GM19043 (cell line): ENCODE measurements around the gene C6orf118.

Source experiments
- ATAC-seq: cut with Tn5 transposase; IDR thresholded peaks from one replicate; pipeline ENCODE4 v1.9.1; 2021; ENCODE audit warnings: low read depth; ENCODE audit not compliant: unreplicated experiment

The C6orf118 gene

GRCh38 chr6:165245287-165245686 lies 64.1 kb downstream of the C6orf118 start:
- ATAC-seq = no peak

- no peak for ATAC-seq
Observed at GRCh38 chr6:165244524-165245247, 64.7 kb downstream of the C6orf118 start.

GRCh38 chr6:165243801-165244200 lies 65.6 kb downstream of the C6orf118 start:
- ATAC-seq = no peak

GRCh38 chr6:165236326-165236725 lies 73.1 kb downstream of the C6orf118 start:
- no peak for ATAC-seq

- no peak for ATAC-seq
Observed at GRCh38 chr6:165232731-165233488, 76.5 kb downstream of the C6orf118 start.

DNA sequence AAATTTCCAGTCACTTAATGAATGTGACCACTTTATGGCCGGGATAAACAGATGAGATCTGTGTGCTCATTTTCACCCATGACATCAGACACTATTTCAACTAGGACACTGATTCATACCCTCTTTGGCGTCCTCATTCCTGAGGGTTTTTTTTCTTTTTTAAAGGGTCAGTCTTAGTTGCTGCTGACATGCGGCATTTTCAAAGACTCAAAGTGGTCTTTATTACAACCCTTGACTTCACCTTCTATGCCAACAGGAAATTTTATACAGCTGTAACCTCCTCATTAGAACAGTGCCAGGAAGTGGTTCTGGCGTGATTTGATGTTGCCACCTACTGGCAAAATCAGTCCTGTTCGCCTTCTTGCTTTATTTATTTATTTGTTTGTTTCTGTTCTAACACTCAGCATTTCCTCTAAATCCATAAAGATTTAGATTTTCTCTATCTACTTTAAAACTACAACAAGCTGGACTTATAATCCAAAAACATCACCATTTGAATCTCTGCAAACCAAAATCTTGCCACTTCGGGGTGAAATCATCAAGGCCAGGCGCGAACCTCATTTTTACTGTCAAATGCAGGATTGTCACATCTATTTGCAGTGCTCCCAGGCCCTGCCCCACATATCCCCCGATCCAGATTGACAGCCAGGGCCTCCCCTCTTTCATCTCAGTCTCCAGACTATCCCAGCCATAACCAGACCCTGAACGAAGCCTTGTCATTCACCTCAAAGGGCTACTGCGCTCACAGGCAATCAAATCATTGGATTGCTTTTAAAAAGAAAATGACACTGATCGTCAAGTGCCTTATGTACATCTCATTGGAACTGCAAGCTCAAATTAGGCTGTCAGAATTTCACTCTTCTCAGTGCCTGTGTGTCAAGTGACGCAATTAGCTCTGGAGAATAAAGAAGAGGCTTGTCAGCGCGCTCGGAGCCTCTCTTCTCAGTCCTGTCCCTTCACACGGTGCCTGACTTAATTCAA lies 77.5 kb downstream of the C6orf118 start:
- no peak for ATAC-seq

GRCh38 chr6:165231177-165231576 lies 78.2 kb downstream of the C6orf118 start:
- ATAC-seq = no peak
